Naive thymus-derived CD8-positive, alpha-beta T cell (primary cell): Measurements from ENCODE around the gene REEP3. TPM values are rescaled to one million over a fixed set of nuclear protein-coding genes. Genes with fewer than 3 reads are reported as not detected.
"Not testable (repeated sequence)": the region's sequence is repeated elsewhere in the genome, so short reads cannot be mapped to it uniquely, and the experiment has no call there.

Experiments used
- ATAC-seq, 2 donors: fragments of 150-1000 bp; cut with Tn5 transposase in 1 of 2; sonication (Bioruptor Pico), chemical (Tn5 transposase) in 1 of 2; 1 replicate in 1 of 2; 2 replicates in 1 of 2; pipeline ENCODE4 v1.10.0; 2021; ENCODE audit warnings: mild to moderate bottlenecking in 2 of 2, moderate library complexity in 2 of 2
- POLR2A ChIA-PET: fragments of 350-600 bp; sonication (Branson Sonifier 250); formaldehyde crosslinking; loops from one replicate; lab custom pipeline; 2021; ENCODE audit warnings: antibody characterized with exemption; lab: Charles Lee
- DNase-seq, 10 donors: peaks; one replicate each; pipeline versions ENCODE4 v3.0.0 to v3.0.0-alpha.2; 2020 to 2022
- H3K27ac Mint-ChIP-seq, 10 donors: one replicate each; pipeline ENCODE4 v1.8.0; 2020 to 2022; ENCODE audit warnings: mild to moderate bottlenecking in 10 of 10, mixed read lengths in 10 of 10, moderate library complexity in 4 of 10, inconsistent platforms in 1 of 10
- H3K27me3 Mint-ChIP-seq, 5 donors: one replicate each; pipeline ENCODE4 v1.8.0; 2021 to 2022; ENCODE audit warnings: mixed read lengths in 5 of 5
- H3K36me3 Mint-ChIP-seq, 3 donors: one replicate each; pipeline ENCODE4 v1.8.0; 2020 to 2022; ENCODE audit warnings: mixed read lengths in 3 of 3, mild to moderate bottlenecking in 2 of 3, inconsistent platforms in 1 of 3
- H3K4me1 Mint-ChIP-seq, 4 donors: one replicate each; pipeline ENCODE4 v1.8.0; 2021 to 2022; ENCODE audit warnings: mixed read lengths in 4 of 4
- H3K4me3 Mint-ChIP-seq, 10 donors: one replicate each; pipeline ENCODE4 v1.8.0; 2020 to 2022; ENCODE audit warnings: mild to moderate bottlenecking in 10 of 10, mixed read lengths in 10 of 10, moderate library complexity in 6 of 10, inconsistent platforms in 1 of 10
- H3K9me3 Mint-ChIP-seq, 9 donors: one replicate each; pipeline ENCODE4 v1.8.0; 2020 to 2022; ENCODE audit warnings: mixed read lengths in 9 of 9, mild to moderate bottlenecking in 3 of 9, inconsistent platforms in 1 of 9, moderate library complexity in 1 of 9
- polyA plus RNA-seq, 3 donors: library from polyadenylated mRNA; unstranded; fragments of 300-500 nt; fragmentation: Illumina TruSeq; gene quantifications; one replicate each; pipeline ENCODE4 v1.2.3, GENCODE V29; 2021
- total RNA-seq, 8 experiments: library from RNA in 2 of 8; stranded (reverse) in 2 of 8; gene quantifications; one replicate each; pipeline ENCODE4 v1.2.3 and lab custom pipeline; 2021 to 2026

The REEP3 gene
- total RNA-seq (10 to 100 TPM; 10.6 to 10.7 TPM), polyA plus RNA-seq (1 to 10 TPM; 3.8 to 6.1 (median 4.3) TPM), total RNA-seq (lab: John Stamatoyannopoulos, UW) (4.4 to 26.1 (median 18.6) reads per million in 6 experiments)

- H3K36me3 Mint-ChIP-seq = no peaks in the 10 kb centered on the region
- no peaks in the 10 kb centered on the region for H3K9me3 Mint-ChIP-seq
- ATAC-seq (peak; percentile 66 to 70), DNase-seq (peak; percentile 8 to 70 (median 50))
- POLR2A ChIA-PET = interaction anchor here (0.6 to 2.2 kb wide), 8 partner anchors 27 to 267 kb away, joined by 3 to 12 read pairs (median 5); partner anchors contain the start of gene JMJD1C
- peaks cover 40 to 75% (median 72%) of the 10 kb centered on the region in 4 donors for H3K4me1 Mint-ChIP-seq
- peak within 1 kb of the TSS; percentile 84 to 95 (median 93) for H3K27ac Mint-ChIP-seq
- no peaks in the 10 kb centered on the region for H3K27me3 Mint-ChIP-seq
- H3K4me3 Mint-ChIP-seq = peak within 1 kb of the TSS; percentile 79 to 94 (median 86)
These were observed at the start of gene REEP3 for GRCh38 chr10:63520500-63521415. REEP3 (plus strand) TSS chr10:63521401; CDS start chr10:63521546, 145 bp downstream.

GRCh38 chr10:63474488-63474887, 46.7 kb upstream of the REEP3 start:
- Mint-ChIP-seq H3K27me3 (no peaks in the 10 kb centered on the region), H3K9me3 (no peaks in the 10 kb centered on the region)

GRCh38 chr10:63477927-63478326, 43.3 kb upstream of the REEP3 start:
- H3K27me3 Mint-ChIP-seq = no peaks in the 10 kb centered on the region
- ATAC-seq (no peak), DNase-seq (no peak)
- POLR2A ChIA-PET = interaction anchor here (0.5 kb wide), 1 partner anchor 51 kb away, joined by 3 read pairs; no protein-coding TSS in a partner anchor
- H3K4me3 Mint-ChIP-seq = no peak overlapping the region
- peaks cover 0 to 4% (median 3%) of the 10 kb centered on the region in 3 donors for H3K36me3 Mint-ChIP-seq
- H3K27ac Mint-ChIP-seq = no peak overlapping the region
- no peaks in the 10 kb centered on the region for H3K9me3 Mint-ChIP-seq
- peaks cover 13 to 31% (median 20%) of the 10 kb centered on the region in 4 donors for H3K4me1 Mint-ChIP-seq

More at GRCh38 chr10:63474488-63474887, 46.7 kb upstream of the REEP3 start:
- POLR2A ChIA-PET = no interaction called here
- peaks cover 9 to 34% (median 20%) of the 10 kb centered on the region in 4 donors for H3K4me1 Mint-ChIP-seq
- H3K27ac Mint-ChIP-seq = no peak overlapping the region
- ATAC-seq (no peak), DNase-seq (no peak)
- H3K36me3 Mint-ChIP-seq = peaks cover 0 to 3% (median 2%) of the 10 kb centered on the region in 3 donors
- H3K4me3 Mint-ChIP-seq = no peak overlapping the region

- Mint-ChIP-seq H3K27ac (no peak overlapping the region), H3K36me3 (peaks cover 0 to 4% (median 3%) of the 10 kb centered on the region in 3 donors), H3K4me3 (no peak overlapping the region), H3K27me3 (no peaks in the 10 kb centered on the region), H3K4me1 (peaks cover 13 to 31% (median 23%) of the 10 kb centered on the region in 4 donors), H3K9me3 (no peaks in the 10 kb centered on the region)
- POLR2A ChIA-PET = no interaction called here
- DNase-seq (no peak), ATAC-seq (no peak)
These were observed 42.6 kb upstream of the REEP3 start for GRCh38 chr10:63478564-63478963.

- no peaks in the 10 kb centered on the region for H3K27me3 Mint-ChIP-seq
- no peaks in the 10 kb centered on the region for H3K9me3 Mint-ChIP-seq
- no peak overlapping the region for H3K4me3 Mint-ChIP-seq
- ATAC-seq (no peak), DNase-seq (no peak)
- peaks cover 0 to 4% (median 3%) of the 10 kb centered on the region in 3 donors for H3K36me3 Mint-ChIP-seq
- POLR2A ChIA-PET = no interaction called here
- peaks cover 13 to 30% (median 26%) of the 10 kb centered on the region in 4 donors for H3K4me1 Mint-ChIP-seq
- no peak overlapping the region for H3K27ac Mint-ChIP-seq
These were observed 41.0 kb upstream of the REEP3 start for GRCh38 chr10:63480237-63480636.

GRCh38 chr10:63481815-63482421, 39.3 kb upstream of the REEP3 start:
- POLR2A ChIA-PET = no interaction called here
- ATAC-seq (no peak), DNase-seq (no peak)
- peaks cover 0 to 4% (median 0%) of the 10 kb centered on the region in 3 donors for H3K36me3 Mint-ChIP-seq
- no peak overlapping the region for H3K4me3 Mint-ChIP-seq
- no peaks in the 10 kb centered on the region for H3K9me3 Mint-ChIP-seq
- H3K4me1 Mint-ChIP-seq = peaks cover 9 to 25% (median 22%) of the 10 kb centered on the region in 4 donors
- no peak overlapping the region for H3K27ac Mint-ChIP-seq
- H3K27me3 Mint-ChIP-seq = no peaks in the 10 kb centered on the region

GRCh38 chr10:63483983-63484382, 37.2 kb upstream of the REEP3 start:
- no peaks in the 10 kb centered on the region for H3K9me3 Mint-ChIP-seq
- H3K4me3 Mint-ChIP-seq = no peak overlapping the region
- no peaks in the 10 kb centered on the region for H3K27me3 Mint-ChIP-seq
- no peak for DNase-seq
- peaks cover 6 to 21% (median 16%) of the 10 kb centered on the region in 4 donors for H3K4me1 Mint-ChIP-seq
- ATAC-seq = no peak
- peak overlapping the region in 2 of 10 donors; percentile 74 to 79 for H3K27ac Mint-ChIP-seq
- POLR2A ChIA-PET = no interaction called here
- peaks cover 0 to 2% (median 0%) of the 10 kb centered on the region in 3 donors for H3K36me3 Mint-ChIP-seq

- Mint-ChIP-seq H3K4me3 (no peak overlapping the region), H3K4me1 (peaks cover 8 to 23% (median 12%) of the 10 kb centered on the region in 4 donors), H3K36me3 (peaks cover 0 to 2% (median 0%) of the 10 kb centered on the region in 3 donors), H3K27ac (no peak overlapping the region), H3K9me3 (no peaks in the 10 kb centered on the region), H3K27me3 (no peaks in the 10 kb centered on the region)
- no peak for DNase-seq
- no peak for ATAC-seq
- POLR2A ChIA-PET = no interaction called here
These were observed 33.2 kb upstream of the REEP3 start for GRCh38 chr10:63487990-63488389.

GRCh38 chr10:63489838-63490237, 31.4 kb upstream of the REEP3 start:
- H3K4me3 Mint-ChIP-seq = no peak overlapping the region
- ATAC-seq = no peak
- POLR2A ChIA-PET = no interaction called here
- H3K27me3 Mint-ChIP-seq = no peaks in the 10 kb centered on the region
- no peak overlapping the region for H3K27ac Mint-ChIP-seq
- no peaks in the 10 kb centered on the region for H3K9me3 Mint-ChIP-seq
- no peak for DNase-seq
- H3K36me3 Mint-ChIP-seq = peaks cover 0 to 2% (median 0%) of the 10 kb centered on the region in 3 donors
- H3K4me1 Mint-ChIP-seq = peaks cover 6 to 15% (median 9%) of the 10 kb centered on the region in 4 donors

- no peaks in the 10 kb centered on the region for H3K9me3 Mint-ChIP-seq
- peaks cover 12 to 21% (median 17%) of the 10 kb centered on the region in 4 donors for H3K4me1 Mint-ChIP-seq
- no peak overlapping the region for H3K4me3 Mint-ChIP-seq
- ATAC-seq = no peak
- peak overlapping the region in 1 of 10 donors; percentile 5 for H3K27ac Mint-ChIP-seq
- H3K36me3 Mint-ChIP-seq = peaks cover 0 to 11% (median 9%) of the 10 kb centered on the region in 3 donors
- H3K27me3 Mint-ChIP-seq = no peaks in the 10 kb centered on the region
- DNase-seq = no peak
- POLR2A ChIA-PET = interaction anchor here (1.2 kb wide), 1 partner anchor 18 kb away, joined by 4 read pairs; no protein-coding TSS in a partner anchor
These were observed 29.4 kb upstream of the REEP3 start for GRCh38 chr10:63491588-63492316.

- peaks cover 12 to 24% (median 20%) of the 10 kb centered on the region in 4 donors for H3K4me1 Mint-ChIP-seq
- H3K27me3 Mint-ChIP-seq, H3K4me3 Mint-ChIP-seq, H3K27ac Mint-ChIP-seq, ATAC-seq, DNase-seq, H3K9me3 Mint-ChIP-seq: not testable (repeated sequence)
- POLR2A ChIA-PET = interaction anchor here (1.2 kb wide), 1 partner anchor 17 kb away, joined by 4 read pairs; no protein-coding TSS in a partner anchor
- H3K36me3 Mint-ChIP-seq = peaks cover 0 to 12% (median 9%) of the 10 kb centered on the region in 3 donors
These were observed 28.9 kb upstream of the REEP3 start for GRCh38 chr10:63492317-63492690.

- Mint-ChIP-seq H3K27ac (peak overlapping the region in 1 of 10 donors; percentile 56), H3K4me1 (peaks cover 12 to 31% (median 27%) of the 10 kb centered on the region in 4 donors), H3K9me3 (no peaks in the 10 kb centered on the region), H3K27me3 (no peaks in the 10 kb centered on the region), H3K4me3 (no peak overlapping the region), H3K36me3 (peaks cover 0 to 12% (median 9%) of the 10 kb centered on the region in 3 donors)
- ATAC-seq (no peak), DNase-seq (no peak)
- POLR2A ChIA-PET = interaction anchor here (1.2 kb wide), 1 partner anchor 17 kb away, joined by 4 read pairs; no protein-coding TSS in a partner anchor
These were observed 28.2 kb upstream of the REEP3 start for GRCh38 chr10:63493004-63493403.
